B cell (primary cell): ENCODE results near the gene PCK2. TPM values are rescaled to one million over a fixed set of nuclear protein-coding genes. Genes with fewer than 3 reads are reported as not detected.

ENCODE experiments used
- ATAC-seq: fragments of 200-7000 bp; cut with Tn5 transposase; one replicate; pipeline ENCODE4 v1.10.0; 2021; ENCODE audit warnings: low read depth, mild to moderate bottlenecking, moderate number of reproducible peaks, moderate library complexity
- CTCF ChIA-PET: fragments of 350-600 bp; sonication (Branson Sonifier 250); formaldehyde crosslinking; loops from one replicate; lab custom pipeline; 2021; ENCODE audit warnings: antibody characterized with exemption, inconsistent platforms; lab: Charles Lee
- POLR2A ChIA-PET: fragments of 350-600 bp; sonication (Branson Sonifier 250); formaldehyde crosslinking; loops from one replicate; lab custom pipeline; 2021; ENCODE audit warnings: antibody characterized with exemption; lab: Charles Lee
- DNase-seq: peaks from one replicate; pipeline ENCODE4 v3.0.0; 2013
- H2AFZ ChIP-seq: 2 replicates; pipeline ENCODE4 v1.6.1; 2012; ENCODE audit warnings: mild to moderate bottlenecking, low read depth, low read length; ENCODE audit not compliant: insufficient read depth, poor library complexity, severe bottlenecking
- H3K27ac ChIP-seq, 2 donors: 1 replicate in 1 of 2; 2 replicates in 1 of 2; pipeline ENCODE4 v1.5.1; 2012 to 2013; ENCODE audit warnings: low read length in 2 of 2, mild to moderate bottlenecking in 2 of 2, moderate library complexity in 1 of 2
- H3K27me3 ChIP-seq, 4 experiments: fragments of 200-600 bp in 1 of 4; sonication (generic) in 1 of 4; replicated peaks in 1 of 4; 1 replicate in 2 of 4; 2 replicates in 2 of 4; pipeline versions ENCODE4 v1.6.1 to v1.7.0; 2013 to 2016; ENCODE audit warnings: low read length in 3 of 4, mild to moderate bottlenecking in 2 of 4, mixed read lengths in 1 of 4, moderate library complexity in 1 of 4; ENCODE audit not compliant: insufficient read depth in 4 of 4, control insufficient read depth in 3 of 4; ENCODE audit errors: control extremely low read depth in 1 of 4
- H3K36me3 ChIP-seq, 2 experiments: replicated peaks in 1 of 2; 1 replicate in 1 of 2; 2 replicates in 1 of 2; pipeline versions ENCODE4 v1.6.1 to v1.7.1; 2013; ENCODE audit warnings: low read length in 1 of 2; ENCODE audit not compliant: insufficient read depth in 2 of 2, control insufficient read depth in 1 of 2; ENCODE audit errors: control extremely low read depth in 1 of 2, extremely low read depth in 1 of 2
- H3K4me1 ChIP-seq, 2 donors: fragments of 200-600 bp in 1 of 2; sonication (generic) in 1 of 2; 1 replicate in 1 of 2; 2 replicates in 1 of 2; pipeline versions ENCODE4 v1.5.1 to v1.6.1; 2013 to 2017; ENCODE audit warnings: low read length in 2 of 2; ENCODE audit not compliant: control insufficient read depth in 2 of 2, insufficient read depth in 2 of 2
- H3K4me2 ChIP-seq: replicated peaks from 2 replicates; pipeline ENCODE3; 2012; ENCODE audit warnings: mild to moderate bottlenecking, low read depth, low read length; ENCODE audit not compliant: poor library complexity, severe bottlenecking
- H3K4me3 ChIP-seq, 5 experiments: fragments of 200-600 bp in 1 of 5; sonication (generic) in 1 of 5; 1 replicate in 3 of 5; 2 replicates in 2 of 5; pipeline versions ENCODE4 v1.5.1 to v1.7.0; 2011 to 2016; ENCODE audit warnings: low read length in 4 of 5, mild to moderate bottlenecking in 4 of 5, low read depth in 2 of 5, control low read depth in 1 of 5, moderate library complexity in 1 of 5; ENCODE audit not compliant: insufficient read depth in 1 of 5; ENCODE audit errors: control extremely low read depth in 1 of 5, extremely low read depth in 1 of 5
- H3K79me2 ChIP-seq: fragments of 200-600 bp; sonication (generic); one replicate; pipeline ENCODE4 v1.6.0; 2016; ENCODE audit warnings: low read length; ENCODE audit not compliant: control insufficient read depth, insufficient read depth
- H3K9ac ChIP-seq: fragments of 200-600 bp; sonication (generic); 2 replicates; pipeline ENCODE4 v1.6.1; 2017; ENCODE audit warnings: mild to moderate bottlenecking, low read length, moderate library complexity
- H3K9me3 ChIP-seq, 3 donors: one replicate each; pipeline versions ENCODE4 v1.6.1 to v1.7.1; 2013; ENCODE audit warnings: low read length in 2 of 3; ENCODE audit not compliant: control insufficient read depth in 2 of 3, insufficient read depth in 1 of 3; ENCODE audit errors: control extremely low read depth in 1 of 3
- H4K20me1 ChIP-seq: 2 replicates; pipeline ENCODE4 v1.6.0; 2012; ENCODE audit warnings: mild to moderate bottlenecking, low read length; ENCODE audit not compliant: insufficient read depth, control insufficient read depth, poor library complexity, severe bottlenecking
- H3K27ac Mint-ChIP-seq: one replicate; pipeline ENCODE4 v1.8.0; 2021; ENCODE audit warnings: mixed read lengths
- H3K27me3 Mint-ChIP-seq: one replicate; pipeline ENCODE4 v1.8.0; 2021; ENCODE audit warnings: mixed read lengths
- H3K4me1 Mint-ChIP-seq: one replicate; pipeline ENCODE4 v1.8.0; 2021; ENCODE audit warnings: mixed read lengths
- H3K4me3 Mint-ChIP-seq: one replicate; pipeline ENCODE4 v1.8.0; 2021; ENCODE audit warnings: mixed read lengths
- H3K9me3 Mint-ChIP-seq: one replicate; pipeline ENCODE4 v1.8.0; 2022; ENCODE audit warnings: mixed read lengths; ENCODE audit not compliant: insufficient read depth
- CTCF ChIP-seq: fragments of 200-600 bp; IDR thresholded peaks from one replicate; pipeline ENCODE4 v1.8.0; 2022; ENCODE audit warnings: antibody characterized with exemption, mild to moderate bottlenecking
- EZH2 ChIP-seq: IDR thresholded peaks from 2 replicates; pipeline ENCODE4 v1.6.1; 2012; ENCODE audit warnings: borderline replicate concordance, low read depth, mild to moderate bottlenecking, moderate library complexity, low read length; ENCODE audit not compliant: insufficient read depth, poor library complexity, severe bottlenecking
- WGBS: methylation state at CpG from one replicate; pipeline ENCODE4 v1.1.5; 2013; ENCODE audit warnings: missing lambda C conversion rate; ENCODE audit not compliant: insufficient coverage; 5-methylcytosine and 5-hydroxymethylcytosine counted together
- intact Hi-C: fragments of 100-400 bp; cut with micrococcal nuclease; formaldehyde crosslinking; loops from one replicate; pipeline ENCODE4 v1.10.0; 2022
- polyA plus RNA-seq: library from polyadenylated mRNA; depleted of rRNA; stranded (reverse); fragments of >200 nt; gene quantifications from 2 replicates; pipeline ENCODE4 v1.2.3, GENCODE V29; 2012
- total RNA-seq, 2 donors: library from RNA; stranded (reverse); fragments of 120-200 nt in 1 of 2; gene quantifications; 1 replicate in 1 of 2; 2 replicates in 1 of 2; pipeline versions ENCODE4 v1.2.3 to v1.2.4, GENCODE V29; 2013 to 2022

Gene PCK2
- total and polyA plus RNA-seq, 2 donors (not counting 1 experiment from before 2014, with no cell fraction given) = 40.4 to 58.4 TPM

- Histone ChIP-seq H3K27ac (no peak overlapping the region), H3K4me3 (no peak overlapping the region), H3K4me2 (no peak overlapping the region), H3K9me3 (peaks cover 0 to 3% (median 0%) of the 10 kb centered on the region in 3 donors), H3K4me1 (peaks cover 1 to 3% of the 10 kb centered on the region in 2 donors), H3K36me3 (no peaks in the 10 kb centered on the region), H4K20me1 (no peaks in the 10 kb centered on the region), H3K9ac (no peak overlapping the region), H3K27me3 (peaks cover 0 to 28% (median 5%) of the 10 kb centered on the region in 4 experiments), H3K79me2 (no peaks in the 10 kb centered on the region), H2AFZ (no peak overlapping the region)
- Mint-ChIP-seq H3K9me3 (no peaks in the 10 kb centered on the region), H3K4me1 (peaks cover 7% of the 10 kb centered on the region), H3K27me3 (peaks cover 5% of the 10 kb centered on the region), H3K27ac (no peak overlapping the region), H3K4me3 (no peak overlapping the region)
- no peak for TF ChIP-seq CTCF
- no peak for TF ChIP-seq EZH2
- ATAC-seq (no peak), DNase-seq (no peak)
- WGBS = 88% methylated on average over 14 of the region's 14 CpGs
- ChIA-PET CTCF (interaction anchor here (0.8 to 14.5 kb wide), 18 partner anchors 10 to 379 kb away, joined by 3 to 220 read pairs (median 7); partner anchors contain the start of genes CIDEB, DCAF11, IRF9 and NRL), POLR2A (interaction anchor here (0.6 to 1.9 kb wide), 6 partner anchors 22 to 185 kb away, joined by 3 to 7 read pairs (median 5); partner anchors contain the start of genes PCK2 and TINF2)
- intact Hi-C loops = loop anchor here (1.0 kb wide), 4 partner anchors 32 to 103 kb away; partner anchors contain the start of gene IRF9
Observed at GRCh38 chr14:24057867-24058259, 36.2 kb upstream of the PCK2 start.

- Mint-ChIP-seq H3K27me3 (no peaks in the 10 kb centered on the region), H3K4me1 (peaks cover 1% of the 10 kb centered on the region), H3K27ac (no peak overlapping the region), H3K4me3 (no peak overlapping the region), H3K9me3 (no peaks in the 10 kb centered on the region)
- H4K20me1 ChIP-seq = no peaks in the 10 kb centered on the region
- intact Hi-C loops = loop anchor here (1.0 kb wide), 4 partner anchors 32 to 103 kb away; partner anchors contain the start of gene IRF9
- H3K4me3 ChIP-seq = no peak overlapping the region
- no peak overlapping the region for H3K27ac ChIP-seq
- ChIA-PET CTCF (interaction anchor here (0.8 to 14.5 kb wide), 17 partner anchors 13 to 378 kb away, joined by 3 to 220 read pairs (median 7); partner anchors contain the start of genes CIDEB, DCAF11, IRF9 and NRL), POLR2A (interaction anchor here (0.6 to 1.9 kb wide), 6 partner anchors 22 to 184 kb away, joined by 3 to 7 read pairs (median 5); partner anchors contain the start of genes PCK2 and TINF2)
- H3K4me1 ChIP-seq = no peaks in the 10 kb centered on the region
- H3K27me3 ChIP-seq = peaks cover 0 to 26% (median 5%) of the 10 kb centered on the region in 4 experiments
- H2AFZ ChIP-seq = no peak overlapping the region
- peaks cover 0 to 3% (median 0%) of the 10 kb centered on the region in 3 donors for H3K9me3 ChIP-seq
- no peak overlapping the region for H3K9ac ChIP-seq
- TF ChIP-seq CTCF (peak; percentile 75), EZH2 (no peak)
- 86% methylated on average over 6 of the region's 7 CpGs for WGBS
- no peak overlapping the region for H3K4me2 ChIP-seq
- ATAC-seq = peak; percentile 68
- H3K79me2 ChIP-seq = no peaks in the 10 kb centered on the region
- DNase-seq = no peak
- no peaks in the 10 kb centered on the region for H3K36me3 ChIP-seq
Observed at GRCh38 chr14:24058260-24058950, 35.7 kb upstream of the PCK2 start.
